GM19099 (cell line): ENCODE results near the gene COTL1.

Experiments used
- POLR2A ChIP-seq: IDR thresholded peaks from 3 replicates; pipeline ENCODE4 v1.6.1; 2011; ENCODE audit warnings: low read depth; ENCODE audit not compliant: insufficient read length; ENCODE audit errors: extremely low read depth

Gene COTL1

DNA sequence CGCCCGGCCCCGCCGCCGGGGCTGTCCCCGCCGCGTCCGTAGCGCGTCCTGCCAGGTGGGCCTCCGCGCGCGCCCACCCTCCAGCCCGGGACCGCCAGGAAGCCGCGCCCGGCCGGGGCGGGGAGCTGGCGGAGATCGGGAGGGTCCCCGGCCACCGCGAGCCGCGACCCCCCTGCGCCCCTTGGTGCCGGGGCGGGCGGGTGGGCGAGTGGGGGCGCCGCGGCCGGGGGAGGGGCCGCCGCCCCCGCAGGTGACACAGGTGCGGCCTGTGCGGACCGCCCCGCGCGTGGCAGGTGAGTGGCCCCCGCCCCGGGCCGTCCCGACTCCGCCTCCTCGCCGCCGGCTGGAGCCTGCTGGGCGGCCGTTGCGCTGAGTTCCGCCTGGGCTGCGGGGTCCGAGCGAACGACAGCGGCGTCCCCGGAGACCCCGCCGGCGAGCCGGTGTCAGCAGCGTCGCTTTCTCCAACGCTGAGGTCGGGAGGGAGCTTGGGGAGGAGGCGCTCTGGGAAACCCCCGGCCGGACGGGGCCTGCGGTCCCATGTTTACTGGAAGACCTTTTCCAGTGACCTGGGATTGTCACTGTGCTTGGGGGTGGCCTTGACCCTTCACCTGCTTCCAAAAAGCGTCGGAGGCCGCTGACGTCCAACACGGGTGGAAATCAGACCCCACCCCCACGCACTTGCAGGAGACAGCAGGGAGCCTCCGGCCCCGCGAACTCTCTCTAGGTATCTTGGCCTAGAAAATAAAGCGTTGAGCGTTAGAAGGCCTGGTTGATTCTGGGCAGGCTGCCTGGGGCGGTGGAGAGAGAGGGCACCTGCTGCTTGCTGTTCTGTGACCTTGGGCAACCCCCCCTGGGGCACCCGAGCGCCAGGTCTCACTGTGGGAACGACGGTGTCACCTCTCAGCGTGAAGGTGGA lies 31.0 kb upstream of the COTL1 start:
- TF ChIP-seq POLR2A: no peak

GRCh38 chr16:84647828-84648594 lies 30.1 kb upstream of the COTL1 start, which contains the start of gene KLHL36:
TSS of gene KLHL36 (plus strand) at chr16:84648511. CDS start at chr16:84650868, 2,357 bp downstream.
- TF ChIP-seq POLR2A: no peak

DNA sequence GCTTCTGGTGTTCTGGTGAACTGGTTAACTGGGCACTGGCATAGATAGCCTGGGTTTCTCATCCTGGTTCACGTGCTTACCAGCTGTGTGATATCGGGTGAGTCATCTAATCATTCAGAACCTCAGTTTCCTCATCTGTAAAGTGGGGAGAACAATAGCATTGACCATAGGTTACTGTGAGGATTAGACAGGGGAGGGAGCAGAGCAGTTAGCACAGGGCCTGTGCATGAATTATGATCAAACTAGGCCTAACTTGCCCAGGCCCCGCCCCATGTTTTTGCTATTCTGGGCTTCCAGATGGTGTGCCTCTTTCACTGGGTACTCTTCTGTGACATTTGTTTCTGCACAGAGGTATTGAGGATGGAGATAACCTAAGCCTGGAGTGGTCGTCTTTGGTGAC lies 25.8 kb upstream of the COTL1 start:
- TF ChIP-seq POLR2A: no peak

DNA sequence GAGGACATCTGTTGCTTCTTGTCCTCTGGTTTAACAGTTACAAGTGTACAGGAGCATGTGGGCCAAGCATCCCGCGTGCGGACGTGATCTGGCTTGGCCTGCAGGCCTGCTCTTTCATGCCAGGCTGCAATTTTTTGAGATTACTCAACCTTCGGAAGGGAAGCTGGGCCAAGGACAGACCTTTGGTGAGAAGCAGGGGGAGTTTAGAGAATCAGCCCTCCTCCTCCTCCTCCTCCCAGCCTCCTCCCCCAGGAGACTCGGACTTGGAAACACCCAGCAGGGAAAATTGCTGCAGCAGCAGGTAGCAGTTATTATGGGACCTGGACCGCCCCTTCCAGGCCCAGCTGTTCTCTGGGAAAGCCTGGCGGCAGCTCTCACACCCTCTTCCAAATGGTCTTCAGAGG lies 25.3 kb upstream of the COTL1 start:
- TF ChIP-seq POLR2A: no peak

DNA sequence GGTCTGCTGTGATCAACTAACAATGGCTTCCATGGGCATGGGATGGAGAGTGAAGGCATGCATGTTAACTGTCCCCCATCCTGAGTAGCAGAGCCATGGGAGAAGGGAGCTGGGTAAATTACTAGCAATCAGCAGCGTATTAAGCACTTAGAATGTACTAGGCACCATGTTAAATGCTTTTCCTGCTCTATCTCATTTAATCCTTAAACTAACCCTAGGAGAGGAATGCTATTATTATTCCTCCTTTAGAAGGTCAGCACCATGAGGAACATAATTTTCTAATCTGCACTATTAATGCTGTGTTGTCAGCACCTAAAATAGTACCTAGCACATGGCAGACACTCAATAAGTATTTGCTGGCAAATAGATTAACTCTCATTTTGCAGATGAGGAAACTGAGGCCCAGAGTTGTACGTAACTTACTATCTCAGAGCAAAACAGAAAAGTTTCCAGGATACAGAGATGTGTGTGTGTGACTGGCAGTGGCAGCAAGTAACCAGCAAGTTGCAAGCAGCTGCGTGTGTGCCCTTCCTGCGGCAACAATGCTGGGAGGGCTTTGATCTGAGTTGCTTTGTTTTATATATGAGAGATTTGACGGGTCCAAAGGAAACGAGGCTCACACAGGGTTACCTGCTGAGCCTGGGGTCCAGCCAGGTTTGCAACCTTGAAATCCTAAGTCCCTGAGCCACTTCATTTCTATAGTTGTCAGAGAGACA lies 23.9 kb upstream of the COTL1 start:
- no peak for TF ChIP-seq POLR2A

- no peak for TF ChIP-seq POLR2A
These were observed 22.3 kb upstream of the COTL1 start for GRCh38 chr16:84640145-84640544.

- no peak for TF ChIP-seq POLR2A
These were observed 20.4 kb upstream of the COTL1 start for GRCh38 chr16:84638231-84638806.

- TF ChIP-seq POLR2A: no peak
These were observed 19.8 kb upstream of the COTL1 start for GRCh38 chr16:84637709-84638108.

GRCh38 chr16:84635702-84636101 lies 17.8 kb upstream of the COTL1 start:
- no peak for TF ChIP-seq POLR2A

DNA sequence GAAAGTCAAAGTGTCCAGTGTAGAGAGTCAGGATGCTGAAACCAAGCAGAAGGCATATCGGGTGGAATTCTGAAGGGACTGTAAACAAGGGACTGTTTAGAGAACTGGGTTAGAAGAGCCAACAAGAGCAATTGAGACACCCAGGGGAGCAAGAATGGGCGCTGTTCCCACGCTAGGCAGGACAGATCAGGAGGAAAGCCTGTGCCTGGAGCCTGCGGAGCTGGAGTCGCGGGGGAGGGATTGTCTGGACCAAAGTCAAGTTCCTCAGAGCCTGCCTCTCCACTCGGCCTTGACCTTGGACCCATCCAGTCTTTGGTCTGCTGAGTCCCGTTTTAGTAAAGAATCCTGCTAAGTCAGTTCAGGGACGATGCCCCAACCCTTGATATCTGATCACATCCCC lies 15.7 kb upstream of the COTL1 start:
- no peak for TF ChIP-seq POLR2A

GRCh38 chr16:84631886-84632285 lies 14.0 kb upstream of the COTL1 start:
- TF ChIP-seq POLR2A: no peak

GRCh38 chr16:84631153-84631466 lies 13.2 kb upstream of the COTL1 start:
- TF ChIP-seq POLR2A: no peak

- TF ChIP-seq POLR2A: no peak
These were observed 12.7 kb upstream of the COTL1 start for GRCh38 chr16:84630446-84631152.

DNA sequence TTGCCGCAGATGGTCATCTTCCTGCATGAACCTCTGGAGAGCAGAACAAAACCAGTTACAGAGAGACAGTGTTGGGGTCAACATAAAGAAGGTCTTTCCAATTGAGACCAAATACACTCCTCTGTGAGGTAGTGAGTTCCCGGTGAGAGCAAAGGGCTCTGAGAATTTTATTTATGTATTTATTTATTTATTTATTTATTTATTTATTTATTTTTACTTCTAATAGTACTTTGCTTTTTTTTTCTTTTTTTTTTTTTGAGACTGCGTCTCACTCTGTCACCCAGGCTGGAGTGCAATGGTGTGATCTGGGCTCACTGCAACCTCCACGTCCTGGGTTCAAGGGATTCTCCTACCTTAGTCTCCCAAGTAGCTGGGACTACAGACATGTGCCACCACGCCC lies 12.1 kb upstream of the COTL1 start:
- TF ChIP-seq POLR2A: no peak
